Mesendoderm (in vitro differentiated cells): ENCODE data around the gene MCF2L.

Experiments
- DNase-seq: peaks from one replicate; pipeline ENCODE4 v3.0.0; 2013
- H2AK5ac ChIP-seq: 2 replicates; pipeline ENCODE4 v1.6.1; 2013; ENCODE audit warnings: low read length, inconsistent platforms
- H2BK120ac ChIP-seq: 2 replicates; pipeline ENCODE4 v1.6.1; 2013; ENCODE audit warnings: low read depth, mild to moderate bottlenecking, low read length, moderate library complexity, mixed read lengths
- H2BK15ac ChIP-seq: replicated peaks from 2 replicates; pipeline ENCODE4 v1.6.1; 2013; ENCODE audit warnings: low read depth, mild to moderate bottlenecking, moderate library complexity
- H2BK5ac ChIP-seq: 2 replicates; pipeline ENCODE4 v1.6.1; 2013; ENCODE audit warnings: low read length, inconsistent platforms
- H3K18ac ChIP-seq: 2 replicates; pipeline ENCODE4 v1.6.1; 2013; ENCODE audit warnings: mild to moderate bottlenecking, low read length, mixed read lengths
- H3K23ac ChIP-seq: one replicate; pipeline ENCODE4 v1.6.1; 2013; ENCODE audit warnings: low read length
- H3K27ac ChIP-seq: 2 replicates; pipeline ENCODE4 v1.5.1; 2013; ENCODE audit warnings: low read depth, mild to moderate bottlenecking, inconsistent platforms, low read length, moderate library complexity
- H3K27me3 ChIP-seq: 2 replicates; pipeline ENCODE4 v1.6.1; 2013; ENCODE audit warnings: low read length, control low read depth, mild to moderate bottlenecking, inconsistent platforms; ENCODE audit not compliant: insufficient read depth, poor library complexity
- H3K36me3 ChIP-seq: 2 replicates; pipeline ENCODE4 v1.6.1; 2013; ENCODE audit warnings: low read length, inconsistent platforms; ENCODE audit not compliant: control insufficient read depth, insufficient read depth
- H3K4ac ChIP-seq: one replicate; pipeline ENCODE4 v1.6.1; 2013; ENCODE audit warnings: low read depth, mild to moderate bottlenecking, low read length, moderate library complexity
- H3K4me1 ChIP-seq: 2 replicates; pipeline ENCODE4 v1.6.1; 2013; ENCODE audit warnings: low read depth, low read length, inconsistent platforms; ENCODE audit not compliant: control insufficient read depth
- H3K4me2 ChIP-seq: 2 replicates; pipeline ENCODE4 v1.6.1; 2013; ENCODE audit warnings: low read length
- H3K4me3 ChIP-seq: 2 replicates; pipeline ENCODE4 v1.5.1; 2013; ENCODE audit warnings: mild to moderate bottlenecking, low read length
- H3K56ac ChIP-seq: one replicate; pipeline ENCODE4 v1.6.1; 2013; ENCODE audit warnings: low read length
- H3K79me1 ChIP-seq: 2 replicates; pipeline ENCODE4 v1.6.1; 2013; ENCODE audit warnings: low read length, inconsistent platforms
- H3K79me2 ChIP-seq: 2 replicates; pipeline ENCODE4 v1.6.1; 2013; ENCODE audit warnings: mild to moderate bottlenecking, low read length; ENCODE audit not compliant: control insufficient read depth, insufficient read depth
- H3K9ac ChIP-seq: 2 replicates; pipeline ENCODE4 v1.6.1; 2013; ENCODE audit warnings: low read length, inconsistent platforms
- H4K5ac ChIP-seq: one replicate; pipeline ENCODE4 v1.6.1; 2013; ENCODE audit warnings: low read length
- H4K8ac ChIP-seq: one replicate; pipeline ENCODE4 v1.6.1; 2013; ENCODE audit warnings: low read depth, mild to moderate bottlenecking, control low read depth, low read length, moderate library complexity
- WGBS: extraction: QIAGEN DNeasy Blood & Tissue Kit; methylation state at CpG from one replicate; pipeline ENCODE4 v1.1.7; 2013; ENCODE audit warnings: low lambda C conversion rate, missing lambda C conversion rate; ENCODE audit not compliant: insufficient coverage; ENCODE audit errors: extremely low coverage; 5-methylcytosine and 5-hydroxymethylcytosine counted together

MCF2L gene

DNA sequence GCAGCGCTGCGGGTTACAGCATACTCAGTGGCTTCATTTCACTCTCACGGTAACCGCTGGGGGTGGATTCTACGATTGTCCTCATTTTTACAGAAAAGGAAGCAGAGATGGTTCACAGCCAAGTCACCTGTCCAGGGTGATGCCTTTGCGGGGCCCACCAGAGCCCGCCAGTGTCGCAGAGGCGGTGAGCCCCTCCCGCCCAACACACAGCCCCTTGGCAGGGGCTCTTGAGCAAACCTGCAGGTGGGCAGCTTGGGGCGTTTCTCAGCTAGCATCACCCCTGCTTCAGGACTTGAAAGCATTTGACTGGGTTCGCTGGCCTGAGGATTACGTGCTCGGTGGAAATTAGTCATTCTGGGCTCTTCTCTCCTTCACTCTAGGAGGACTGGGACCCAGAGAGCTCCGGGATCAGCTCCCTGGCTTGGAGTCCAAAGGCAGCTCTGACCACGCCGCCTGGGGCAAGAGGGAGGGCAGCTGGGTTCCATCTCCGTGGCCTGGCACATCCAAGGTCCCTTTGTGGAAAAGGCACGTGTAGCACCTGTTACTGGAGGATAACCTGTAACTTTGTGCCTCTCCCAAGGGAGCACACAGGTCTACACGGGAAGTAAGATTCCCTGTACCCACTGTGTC is 74.1 kb downstream of the MCF2L start:
- Histone ChIP-seq H3K79me1 (no peaks in the 10 kb centered on the region), H2AK5ac (no peak overlapping the region), H2BK5ac (no peak overlapping the region), H3K79me2 (no peaks in the 10 kb centered on the region), H4K5ac (no peak overlapping the region), H3K23ac (no peak overlapping the region), H3K4ac (no peak overlapping the region), H3K56ac (no peak overlapping the region), H3K4me3 (no peak overlapping the region), H3K4me1 (no peaks in the 10 kb centered on the region), H3K27me3 (no peaks in the 10 kb centered on the region), H3K36me3 (no peaks in the 10 kb centered on the region), H3K27ac (no peak overlapping the region), H2BK120ac (no peak overlapping the region), H3K9ac (no peak overlapping the region), H4K8ac (no peak overlapping the region), H3K4me2 (no peak overlapping the region), H2BK15ac (no peak overlapping the region), H3K18ac (no peak overlapping the region)
- WGBS = no CpG with 5 or more reads among the region's 20 CpGs
- DNase-seq = no peak

DNA sequence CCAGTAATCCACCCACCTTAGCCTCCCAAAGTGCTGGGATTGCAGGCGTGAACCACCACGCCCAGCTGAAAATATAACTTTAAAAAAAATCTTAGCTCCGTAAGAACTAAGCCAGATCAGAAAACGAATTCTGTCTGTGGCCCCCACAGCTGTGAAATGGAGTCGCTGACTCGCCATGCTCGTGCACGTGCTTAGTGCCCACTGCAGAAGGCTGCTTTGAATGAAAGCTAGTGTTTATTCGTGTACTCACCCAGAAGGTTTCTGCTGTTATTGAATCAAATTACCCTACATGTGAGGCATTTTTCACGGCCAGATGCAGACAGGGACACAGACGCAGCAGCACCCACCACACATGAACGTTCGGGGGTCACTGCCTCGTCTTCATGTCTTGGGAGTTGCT is 74.9 kb downstream of the MCF2L start:
- Histone ChIP-seq H3K36me3 (no peaks in the 10 kb centered on the region), H3K4ac (no peak overlapping the region), H4K5ac (no peak overlapping the region), H2BK15ac (no peak overlapping the region), H3K27me3 (no peaks in the 10 kb centered on the region), H4K8ac (no peak overlapping the region), H2BK120ac (no peak overlapping the region), H3K18ac (no peak overlapping the region), H3K4me1 (no peaks in the 10 kb centered on the region), H2AK5ac (no peak overlapping the region), H3K79me1 (no peaks in the 10 kb centered on the region), H3K4me2 (no peak overlapping the region), H3K27ac (no peak overlapping the region), H3K4me3 (no peak overlapping the region), H2BK5ac (no peak overlapping the region), H3K9ac (no peak overlapping the region), H3K79me2 (no peaks in the 10 kb centered on the region), H3K56ac (no peak overlapping the region), H3K23ac (no peak overlapping the region)
- DNase-seq = no peak
- WGBS = no CpG with 5 or more reads among the region's 14 CpGs

DNA sequence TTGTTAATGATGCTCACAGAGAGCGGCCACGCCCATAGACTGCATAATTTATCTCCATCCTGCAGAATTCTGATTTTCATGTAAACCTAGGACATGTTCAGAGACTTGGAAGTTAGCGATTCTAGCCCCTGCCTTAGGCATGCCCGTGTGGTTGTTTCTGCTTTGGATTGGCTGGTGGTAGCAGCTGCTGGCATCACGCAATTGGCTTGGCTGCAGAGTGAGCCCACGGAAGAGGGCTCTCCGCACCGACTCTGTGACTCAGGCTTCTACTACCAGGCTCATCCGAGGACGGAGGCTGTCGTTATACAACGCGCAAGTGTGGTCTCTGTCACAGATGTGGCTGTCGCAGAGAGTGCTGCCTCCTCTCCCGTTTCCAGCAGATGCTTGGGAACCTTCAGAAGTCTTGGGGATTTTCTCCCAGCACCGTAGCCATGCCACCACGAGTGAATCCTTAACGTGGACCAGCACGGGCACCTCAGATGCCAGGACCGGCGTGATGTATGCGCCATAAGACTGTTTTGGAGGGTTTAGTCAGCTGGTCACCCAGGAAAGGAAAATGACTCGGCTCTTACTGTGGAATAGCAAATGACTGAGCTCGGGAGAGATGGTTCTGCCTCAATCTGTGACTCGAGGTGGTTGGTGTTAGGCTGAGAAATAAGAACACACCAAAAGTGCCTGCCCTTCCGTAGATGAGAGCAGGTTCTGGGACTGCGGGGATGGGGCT is 75.5 kb downstream of the MCF2L start:
- Histone ChIP-seq H2BK15ac (no peak overlapping the region), H3K79me1 (no peaks in the 10 kb centered on the region), H3K36me3 (no peaks in the 10 kb centered on the region), H3K9ac (no peak overlapping the region), H3K23ac (no peak overlapping the region), H3K4ac (no peak overlapping the region), H2AK5ac (no peak overlapping the region), H3K79me2 (no peaks in the 10 kb centered on the region), H2BK5ac (no peak overlapping the region), H3K4me2 (no peak overlapping the region), H3K27me3 (no peaks in the 10 kb centered on the region), H3K56ac (no peak overlapping the region), H3K18ac (no peak overlapping the region), H3K4me1 (no peaks in the 10 kb centered on the region), H4K8ac (no peak overlapping the region), H3K4me3 (no peak overlapping the region), H2BK120ac (no peak overlapping the region), H4K5ac (no peak overlapping the region), H3K27ac (no peak overlapping the region)
- no CpG with 5 or more reads among the region's 27 CpGs for WGBS
- DNase-seq = no peak

GRCh38 chr13:113045251-113046127 is 76.5 kb downstream of the MCF2L start:
- Histone ChIP-seq H3K56ac (no peak overlapping the region), H3K79me2 (no peaks in the 10 kb centered on the region), H2BK120ac (no peak overlapping the region), H4K8ac (no peak overlapping the region), H3K18ac (no peak overlapping the region), H3K27me3 (no peaks in the 10 kb centered on the region), H3K9ac (no peak overlapping the region), H2BK5ac (no peak overlapping the region), H3K79me1 (no peaks in the 10 kb centered on the region), H3K4me3 (no peak overlapping the region), H3K23ac (no peak overlapping the region), H2AK5ac (no peak overlapping the region), H3K4me2 (no peak overlapping the region), H3K4me1 (no peaks in the 10 kb centered on the region), H2BK15ac (no peak overlapping the region), H3K27ac (no peak overlapping the region), H3K36me3 (no peaks in the 10 kb centered on the region), H4K5ac (no peak overlapping the region), H3K4ac (no peak overlapping the region)
- no peak for DNase-seq
- no CpG with 5 or more reads among the region's 32 CpGs for WGBS

- Histone ChIP-seq H2BK5ac (no peak overlapping the region), H3K79me1 (no peaks in the 10 kb centered on the region), H3K56ac (no peak overlapping the region), H4K5ac (no peak overlapping the region), H2AK5ac (no peak overlapping the region), H3K36me3 (no peaks in the 10 kb centered on the region), H4K8ac (no peak overlapping the region), H3K79me2 (no peaks in the 10 kb centered on the region), H3K4me3 (no peak overlapping the region), H2BK15ac (no peak overlapping the region), H3K27me3 (no peaks in the 10 kb centered on the region), H2BK120ac (no peak overlapping the region), H3K27ac (no peak overlapping the region), H3K23ac (no peak overlapping the region), H3K4ac (no peak overlapping the region), H3K9ac (no peak overlapping the region), H3K18ac (no peak overlapping the region), H3K4me2 (no peak overlapping the region), H3K4me1 (peaks cover 2% of the 10 kb centered on the region)
- no CpG with 5 or more reads among the region's 30 CpGs for WGBS
- DNase-seq = no peak
These were observed 77.3 kb downstream of the MCF2L start for GRCh38 chr13:113046128-113046882.
